ENCODE results near the gene ARHGEF19. TPM values are rescaled to one million over a fixed set of nuclear protein-coding genes. Genes with fewer than 3 reads are reported as not detected.

ARHGEF19 gene
- total and polyA plus RNA-seq, 2 of the 4 experiments (the other 2 are of a cell fraction): 4.5 to 16.8 TPM

GRCh38 chr1:16258591-16259135 is 46.2 kb upstream of the ARHGEF19 start:
- 0 out of 3 replicates have a peak overlapping the region, but pooled peaks have one; percentile 48 for H2BK15ac ChIP-seq (ENCODE audit: low read depth, low read length)
- WGBS, 2 experiments (ENCODE audit: extremely low coverage in 2 of 2, insufficient read length in 1 of 2): no CpG with 5 or more reads among the region's 9 CpGs
- no peak for ATAC-seq (ENCODE audit: low read depth)
- H3K4me3 ChIP-seq (ENCODE audit: insufficient read depth, low read depth, low read length): no peak overlapping the region
- H3K9me3 ChIP-seq (ENCODE audit: control insufficient read depth, insufficient read depth, low read length): no peaks in the 10 kb centered on the region
- H3K18ac ChIP-seq (ENCODE audit: low read depth, low read length): peak overlapping the region; percentile 9; the same call in 1 of the 2 replicates
- peak overlapping the region; percentile 59; the same call in 1 of the 2 replicates for H2AK5ac ChIP-seq (ENCODE audit: low read depth, low read length)
- peaks cover 15% of the 10 kb centered on the region for H3K4me1 ChIP-seq (ENCODE audit: control insufficient read depth, insufficient read depth, low read length)
- CTCF ChIA-PET: interaction anchor here (0.5 kb wide), 1 partner anchor 97 kb away, joined by 3 read pairs; no protein-coding TSS in a partner anchor
- intact Hi-C loops (cut with micrococcal nuclease) (no loop called here), in situ Hi-C loops (cut with MboI; ENCODE audit: low sequenced_read_pairs) (no loop called here), dilution Hi-C loops (cut with HindIII; ENCODE audit: low sequenced_read_pairs, unreplicated experiment) (no loop called here)
- H3K23ac ChIP-seq (ENCODE audit: low read depth, low read length): peak overlapping the region; percentile 35; the same call in 1 of the 2 replicates
- H3K27me3 ChIP-seq (ENCODE audit: control insufficient read depth, insufficient read depth, low read length): no peaks in the 10 kb centered on the region
- no peak overlapping the region for H2AK9ac ChIP-seq (replicated peaks; ENCODE audit: low read depth, low read length, poor library complexity)
- H3K27ac ChIP-seq (ENCODE audit: insufficient read depth, low read length): no peak overlapping the region
- H4K20me1 ChIP-seq (ENCODE audit: insufficient read depth, low read length): peaks cover 3% of the 10 kb centered on the region; the same call in 1 of the 2 replicates
- peaks cover 13% of the 10 kb centered on the region; the same call in 1 of the 2 replicates for H3K9me1 ChIP-seq (ENCODE audit: insufficient read depth, low read length)
- peak; percentile 29 for DNase-seq
- H3K56ac ChIP-seq (ENCODE audit: extremely low read depth, insufficient read depth, low read length): no peak overlapping the region; the same call in 1 of the 2 replicates
- H4K5ac ChIP-seq (ENCODE audit: low read depth, low read length): peak overlapping the region; percentile 7; the same call in 1 of the 2 replicates
- H3K4ac ChIP-seq (ENCODE audit: low read depth, low read length): peak overlapping the region; percentile 57; the same call in 1 of the 2 replicates
- peak overlapping the region; percentile 54; the same call in 1 of the 2 replicates for H2BK120ac ChIP-seq (ENCODE audit: low read depth, low read length)
- TF ChIP-seq RAD21 (IDR thresholded peaks at IDR 0.05; ENCODE audit: low read length): no peak
- TF ChIP-seq MXI1 (IDR thresholded peaks at IDR 0.05; ENCODE audit: borderline replicate concordance, low read depth, low read length): no peak
- TF ChIP-seq CTCF (conservative IDR thresholded peaks at IDR 0.05; ENCODE audit: low read depth, low read length): no peak
- no peak for TF ChIP-seq RFX5 (IDR thresholded peaks at IDR 0.05; ENCODE audit: low read depth, low read length)
- TF ChIP-seq CEBPB (IDR thresholded peaks at IDR 0.05; ENCODE audit: low read depth, low read length): peak; percentile 39; the same call in 1 of the 2 replicates
- no peak overlapping the region for H3K9ac ChIP-seq (ENCODE audit: low read depth, low read length)
- H2BK5ac ChIP-seq (ENCODE audit: low read depth, low read length, poor library complexity, severe bottlenecking): peak overlapping the region; percentile 38
- H2AFZ ChIP-seq (replicated peaks; ENCODE audit: low read length, poor library complexity): no peak overlapping the region
- H4K8ac ChIP-seq (ENCODE audit: low read depth in 2 of 2, low read length in 2 of 2): peak overlapping the region in 1 of 2 experiments; percentile 41; a peak in 2 of 4 replicates
- peaks cover 12% of the 10 kb centered on the region for H3K36me3 ChIP-seq (ENCODE audit: control insufficient read depth, insufficient read depth, low read length)
- H4K91ac ChIP-seq (ENCODE audit: insufficient read depth, low read depth, low read length): peak overlapping the region; percentile 8; the same call in 1 of the 2 replicates
- H3K14ac ChIP-seq (replicated peaks; ENCODE audit: low read depth, low read length): peak overlapping the region; percentile 55
- no TSS peak for BruUV-seq (replicated peaks)
- H3K4me2 ChIP-seq (ENCODE audit: low read depth, low read length): no peak overlapping the region
- 0 out of 2 replicates have a peak overlapping the region, but pooled peaks have one; percentile 24 for H2BK20ac ChIP-seq (ENCODE audit: low read depth, low read length)
- POLR2A ChIA-PET (ENCODE audit: unreplicated experiment): no interaction called here
- peaks cover 40 to 69% of the 10 kb centered on the region in 2 experiments for H3K79me1 ChIP-seq (ENCODE audit: low read depth in 1 of 2, low read length in 2 of 2)
